SKM-1 treated with dmso at 0.1 percent for 144 hours (cell line): ENCODE results near the gene AUH.

Experiments
- DNase-seq: peaks from one replicate; lab custom pipeline; 2025; ENCODE audit not compliant: unreplicated experiment; lab: John Stamatoyannopoulos, UW

Gene AUH

GRCh38 chr9:91341258-91341746, 20.4 kb downstream of the AUH start:
- no peak for DNase-seq

GRCh38 chr9:91340395-91340967, 21.2 kb downstream of the AUH start:
- no peak for DNase-seq

GRCh38 chr9:91338681-91339080, 23.0 kb downstream of the AUH start:
- no peak for DNase-seq

GRCh38 chr9:91336786-91337185, 24.9 kb downstream of the AUH start:
- DNase-seq: no peak

- no peak for DNase-seq
Measured at GRCh38 chr9:91334053-91334452, 27.7 kb downstream of the AUH start.

GRCh38 chr9:91333551-91333950, 28.2 kb downstream of the AUH start:
- no peak for DNase-seq

- no peak for DNase-seq
Measured at GRCh38 chr9:91332546-91333231, 29.0 kb downstream of the AUH start.

- no peak for DNase-seq
Measured at GRCh38 chr9:91331849-91332248, 29.9 kb downstream of the AUH start.

GRCh38 chr9:91328186-91328585, 33.5 kb downstream of the AUH start:
- no peak for DNase-seq

- DNase-seq: no peak
Measured at GRCh38 chr9:91321691-91322090, 40.0 kb downstream of the AUH start.

GRCh38 chr9:91320299-91320698, 41.4 kb downstream of the AUH start:
- peak; percentile 0 for DNase-seq

- no peak for DNase-seq
Measured at GRCh38 chr9:91316093-91316492, 45.6 kb downstream of the AUH start.

- no peak for DNase-seq
Measured at GRCh38 chr9:91315191-91315590, 46.5 kb downstream of the AUH start.

GRCh38 chr9:91312717-91313325, 48.9 kb downstream of the AUH start:
- no peak for DNase-seq

- DNase-seq: no peak
Measured at GRCh38 chr9:91310037-91310436, 51.7 kb downstream of the AUH start.

GRCh38 chr9:91308191-91308590, 53.5 kb downstream of the AUH start:
- no peak for DNase-seq

GRCh38 chr9:91307279-91307678, 54.4 kb downstream of the AUH start:
- DNase-seq: no peak

- DNase-seq: no peak
Measured at GRCh38 chr9:91306296-91306630, 55.5 kb downstream of the AUH start.

- no peak for DNase-seq
Measured at GRCh38 chr9:91305596-91306295, 56.0 kb downstream of the AUH start.

GRCh38 chr9:91303741-91304415, 57.8 kb downstream of the AUH start:
- DNase-seq: no peak

GRCh38 chr9:91302831-91303230, 58.9 kb downstream of the AUH start:
- peak; percentile 40 for DNase-seq
